GM21786 (cell line): ENCODE data around the gene STK33.

Experiments used
- ATAC-seq: cut with Tn5 transposase; IDR thresholded peaks from one replicate; pipeline ENCODE4 v1.9.1; 2021; ENCODE audit not compliant: unreplicated experiment

STK33 gene

DNA sequence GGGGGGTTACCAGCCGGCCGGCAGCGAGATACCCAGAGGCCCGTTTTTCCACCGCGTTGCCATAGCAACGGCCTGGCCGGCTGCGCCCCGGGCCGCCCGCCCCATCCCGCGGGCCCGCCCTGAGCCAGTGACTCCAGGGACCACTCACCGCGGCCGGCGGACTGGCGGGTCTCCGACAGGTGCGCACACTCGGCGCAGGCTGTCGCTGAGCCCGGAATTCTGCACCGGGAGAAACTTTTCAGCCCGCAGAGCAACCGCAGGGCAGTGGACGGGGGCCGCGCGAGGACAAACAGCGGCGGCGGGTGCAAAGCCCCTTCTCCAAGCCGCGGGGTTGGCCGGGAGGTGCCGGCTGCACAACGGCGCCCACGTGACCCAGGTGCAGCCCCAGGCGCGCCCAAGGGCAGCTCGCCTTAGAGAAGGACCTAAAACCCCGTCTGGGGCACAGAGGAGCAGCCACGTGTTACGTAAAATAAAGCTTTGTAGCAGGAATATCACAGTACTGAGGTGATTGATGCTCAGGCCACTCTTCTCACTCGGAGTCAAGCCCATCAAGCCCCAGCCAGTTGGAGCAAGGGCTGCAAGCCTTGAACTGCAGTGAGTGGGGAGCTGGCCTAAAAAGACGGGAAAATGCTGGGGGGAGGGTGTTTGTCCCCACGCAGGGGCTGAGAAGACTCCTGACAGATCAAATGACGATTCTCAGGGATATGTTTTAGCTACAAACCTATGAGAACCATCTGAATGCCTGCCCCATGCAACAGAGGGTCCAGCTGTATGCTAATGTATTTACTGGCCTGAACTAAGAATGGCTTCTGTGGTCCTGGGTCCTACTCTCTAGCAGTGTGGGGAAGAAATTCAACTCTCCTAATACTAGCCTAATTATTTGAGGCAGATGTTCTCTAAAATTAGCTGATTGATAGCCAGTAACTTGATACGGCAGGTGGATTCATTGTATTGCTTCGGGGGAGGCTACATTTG is at the start of gene STK33:
TSS of gene STK33 (minus strand) at position 294 of the 975 bp plus-strand sequence. CDS start 119,323 bp downstream, outside the sequence.
- ATAC-seq = peak; percentile 93

GRCh38 chr11:8642196-8642841 is 48.3 kb upstream of the STK33 start:
- no peak for ATAC-seq

DNA sequence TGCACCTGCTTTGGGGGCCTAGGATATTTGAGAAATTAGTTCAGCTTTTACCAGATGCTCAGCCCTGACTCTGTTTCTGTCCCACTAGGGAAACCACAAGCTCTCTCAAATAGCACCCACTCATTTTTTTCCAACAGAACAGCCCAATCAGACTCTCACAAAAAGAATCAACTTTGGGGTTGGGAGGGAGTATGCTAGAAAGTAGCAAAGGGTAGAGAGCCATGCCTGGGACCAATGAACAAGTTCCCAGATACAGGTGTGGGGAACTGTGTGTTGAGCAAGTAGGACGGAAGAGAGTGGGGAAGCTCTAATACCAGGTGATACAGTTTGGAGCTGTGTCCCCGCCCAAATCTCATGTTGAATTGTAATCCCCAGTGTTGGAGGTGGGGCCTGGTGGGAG is 47.3 kb upstream of the STK33 start:
- no peak for ATAC-seq

- ATAC-seq = no peak
Measured at GRCh38 chr11:8640267-8640906, 46.4 kb upstream of the STK33 start.

- no peak for ATAC-seq
Measured at GRCh38 chr11:8639655-8640054, 45.6 kb upstream of the STK33 start.

DNA sequence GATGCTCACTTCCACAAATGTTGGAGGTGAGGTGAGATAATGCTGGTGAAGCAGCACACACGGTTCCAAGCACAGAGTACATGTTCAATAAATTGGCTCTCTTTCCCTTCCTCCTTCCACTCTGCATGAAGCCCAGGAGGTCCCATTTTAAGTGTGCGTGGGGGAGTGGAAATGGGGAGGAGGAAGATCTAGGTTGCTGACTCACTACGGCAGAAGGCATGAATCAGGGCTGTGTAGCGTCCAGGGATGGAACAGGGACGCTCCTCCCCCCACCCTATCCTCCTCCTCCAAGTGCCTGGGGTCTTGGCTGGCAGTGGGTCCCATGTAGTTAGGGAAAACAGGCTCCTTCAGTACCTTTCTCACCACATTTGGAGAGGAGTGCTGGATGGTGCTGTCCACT is 44.3 kb upstream of the STK33 start:
- ATAC-seq = no peak

GRCh38 chr11:8636127-8636526 is 42.1 kb upstream of the STK33 start:
- ATAC-seq = no peak

DNA sequence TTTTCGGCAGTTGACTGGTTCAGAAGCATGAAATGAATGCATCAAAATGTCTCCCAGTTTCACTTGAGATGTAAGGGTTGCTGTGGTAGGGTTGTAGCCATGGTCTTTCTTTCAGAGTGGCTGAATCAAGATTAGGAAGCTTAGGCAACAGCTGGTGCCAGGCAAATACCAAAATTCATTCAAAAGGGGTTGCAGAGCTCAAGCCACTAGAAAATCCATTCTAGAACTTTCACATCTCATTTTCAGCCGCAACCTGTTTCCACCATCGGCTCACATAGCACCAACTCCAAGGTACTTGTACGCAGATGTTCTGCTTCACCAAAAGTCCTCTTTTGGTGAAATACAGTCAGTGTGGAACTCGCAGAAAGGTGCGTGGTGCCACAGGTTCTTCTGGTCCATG is 40.5 kb upstream of the STK33 start:
- no peak for ATAC-seq

- ATAC-seq = no peak
Measured at GRCh38 chr11:8631395-8632118, 37.5 kb upstream of the STK33 start.

DNA sequence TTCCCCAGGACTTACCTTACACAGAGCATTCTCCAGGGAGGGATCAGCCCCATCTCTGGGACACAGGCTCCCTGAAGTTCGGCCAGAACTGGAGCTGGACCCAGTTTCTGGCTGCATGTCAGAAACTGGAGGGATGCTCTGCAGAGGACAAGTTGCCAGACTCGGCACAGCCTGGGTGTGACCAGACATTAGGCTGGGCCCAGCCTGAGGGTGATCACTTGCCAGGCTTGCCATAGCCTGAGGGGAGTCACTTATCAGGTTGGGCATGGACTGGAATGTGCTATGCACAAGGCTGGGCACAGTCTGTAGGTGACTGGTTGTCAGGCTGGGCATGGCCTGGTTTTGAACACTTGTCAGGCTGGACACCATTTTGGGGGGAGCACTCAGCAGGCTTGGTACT is 30.7 kb upstream of the STK33 start:
- no peak for ATAC-seq

DNA sequence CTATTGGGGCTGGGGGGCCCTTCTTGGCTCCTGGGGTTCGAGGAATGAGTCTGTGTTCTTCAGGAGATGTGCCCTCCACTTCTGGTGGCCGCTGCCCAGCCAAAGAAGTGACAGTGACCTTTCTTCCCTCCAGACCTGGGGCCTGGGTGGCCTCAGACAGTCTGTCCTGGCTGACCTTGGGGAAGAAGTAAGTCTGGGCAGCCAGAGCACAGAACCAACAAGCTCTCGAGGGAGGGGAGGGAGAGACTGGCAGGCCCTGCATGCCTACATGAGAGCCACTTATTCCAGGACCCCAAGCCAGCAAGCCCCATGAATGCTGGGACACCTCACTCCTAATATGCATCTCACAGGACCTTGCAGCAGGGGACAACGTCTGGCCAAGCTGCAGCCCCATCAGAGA is 27.1 kb upstream of the STK33 start:
- ATAC-seq = no peak

DNA sequence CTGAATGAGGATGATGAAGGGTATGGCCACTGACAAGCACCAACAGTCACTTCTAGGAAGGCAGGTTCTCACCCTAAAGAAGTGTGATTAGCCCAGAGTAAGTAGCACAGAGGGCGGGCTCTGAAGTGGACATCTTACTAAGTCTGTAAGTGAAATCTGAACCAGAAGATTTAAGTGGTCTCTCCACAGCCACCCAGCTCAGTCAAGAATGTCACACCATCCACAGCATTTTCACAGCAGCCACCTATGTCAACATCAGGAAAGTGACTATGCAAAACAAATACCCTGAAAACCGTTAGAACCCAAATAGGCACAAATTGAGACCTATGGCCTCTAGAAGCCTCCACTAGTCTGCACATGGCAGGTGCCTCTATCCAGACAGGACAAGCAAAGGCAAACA is 23.0 kb upstream of the STK33 start:
- ATAC-seq = no peak

DNA sequence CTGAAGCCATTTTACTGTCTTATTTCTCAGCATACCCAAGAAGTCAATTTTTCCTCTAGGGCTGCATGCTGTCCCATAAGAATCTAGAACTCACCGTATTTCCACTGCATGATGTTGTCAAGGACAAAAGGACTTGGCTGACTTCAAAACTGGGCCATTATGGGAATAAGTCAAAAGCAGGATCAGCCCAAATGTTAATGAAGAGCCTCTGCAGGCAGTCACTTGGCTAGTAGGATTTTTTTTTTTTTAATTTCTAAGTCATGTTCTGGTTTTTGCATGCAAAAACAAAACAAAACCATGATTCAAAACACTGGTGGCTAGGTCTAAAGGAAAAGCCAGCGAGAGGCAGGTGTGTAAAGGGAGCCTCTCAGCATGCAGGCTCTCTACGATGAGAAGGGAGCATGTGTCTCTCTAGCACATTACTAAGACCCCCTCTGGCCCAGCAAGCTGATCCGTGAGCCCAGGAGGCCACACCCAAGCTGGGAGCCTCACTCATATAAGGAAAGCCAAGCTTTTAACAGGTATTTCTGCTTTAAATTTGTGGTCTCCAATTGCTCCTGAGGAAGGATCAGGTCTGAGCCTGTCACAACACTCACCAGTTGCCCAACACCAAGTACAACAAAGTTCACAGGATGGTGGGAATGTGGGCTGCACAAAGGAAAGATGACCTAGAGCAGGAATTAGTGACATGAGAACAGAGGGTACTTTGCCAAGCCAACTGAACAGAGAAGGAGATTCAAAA is 21.4 kb upstream of the STK33 start:
- ATAC-seq = no peak

- no peak for ATAC-seq
Measured at GRCh38 chr11:8614497-8614896, 20.5 kb upstream of the STK33 start.

DNA sequence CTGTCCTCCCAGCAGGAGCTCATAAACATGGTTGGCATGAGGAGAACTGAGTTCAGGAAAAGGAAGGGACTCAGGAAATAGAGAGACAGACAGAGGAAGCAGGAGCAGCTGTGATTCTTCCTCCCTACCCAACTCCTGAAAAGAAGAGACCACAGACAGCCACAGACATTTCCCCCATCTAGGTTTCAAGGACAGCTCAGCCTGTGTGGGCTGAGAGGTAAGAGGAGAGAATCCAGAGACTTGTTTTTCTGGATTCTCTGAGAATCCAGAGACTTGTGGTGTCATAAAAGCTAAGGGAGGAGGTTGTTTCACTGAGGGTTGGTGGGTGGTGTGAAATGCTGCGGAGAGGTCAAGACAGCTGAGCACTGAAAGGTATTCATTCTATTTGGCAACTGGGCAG is 19.0 kb upstream of the STK33 start:
- no peak for ATAC-seq

DNA sequence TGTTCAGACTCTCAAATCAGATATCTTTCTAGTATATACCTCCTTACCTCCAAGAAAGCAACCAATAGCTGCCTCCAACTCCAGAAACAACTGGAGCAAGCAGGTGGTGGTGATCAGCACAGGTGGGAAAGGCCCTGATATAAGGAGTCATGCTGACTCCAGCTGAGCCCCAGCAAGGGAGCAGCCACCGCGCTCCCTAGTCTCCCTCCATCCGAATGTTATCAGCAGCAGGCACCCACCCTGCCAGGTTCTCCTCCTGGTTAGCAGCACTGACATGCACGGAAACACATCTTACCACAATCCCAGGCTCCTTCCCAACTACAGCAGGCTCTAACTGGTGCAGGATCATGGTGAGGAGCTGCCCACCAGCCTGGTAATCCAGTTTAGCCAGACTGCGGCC is 18.5 kb upstream of the STK33 start:
- ATAC-seq = no peak

GRCh38 chr11:8610532-8611116 is 16.6 kb upstream of the STK33 start:
- ATAC-seq = no peak

- no peak for ATAC-seq
Measured at GRCh38 chr11:8608652-8609051, 14.6 kb upstream of the STK33 start.

DNA sequence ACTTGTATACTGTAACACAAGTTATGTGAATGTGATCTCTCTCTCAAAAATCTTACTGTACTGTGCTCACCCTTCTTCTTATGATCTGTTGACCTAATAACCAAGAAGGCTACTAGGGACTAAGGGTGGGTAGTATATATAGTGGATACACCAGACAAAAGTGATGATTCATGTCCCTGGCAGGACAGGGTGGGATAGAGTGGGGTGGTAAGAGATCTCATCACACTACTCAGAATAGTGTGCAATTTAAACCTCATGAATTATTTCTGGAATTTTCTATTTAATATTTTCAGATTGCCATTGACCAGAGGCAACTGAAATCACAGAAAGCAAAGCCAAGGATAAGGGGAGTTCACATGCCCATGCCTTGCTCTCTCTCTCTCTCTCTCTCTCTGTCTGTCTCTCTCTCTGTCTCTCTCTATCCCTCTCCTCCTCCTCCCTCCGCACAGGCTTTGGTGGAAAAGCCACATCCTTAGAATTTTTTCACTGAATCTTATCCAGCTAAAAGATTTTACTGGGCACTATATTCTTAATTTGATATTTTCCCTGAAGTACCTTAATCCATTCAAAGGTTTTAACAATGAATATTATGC is 12.0 kb upstream of the STK33 start:
- ATAC-seq = no peak
